ENCODE data around the gene CGB8.
"Not testable (repeated sequence)": the region's sequence is repeated elsewhere in the genome, so short reads cannot be mapped to it uniquely, and the experiment has no call there.

CGB8 gene

DNA sequence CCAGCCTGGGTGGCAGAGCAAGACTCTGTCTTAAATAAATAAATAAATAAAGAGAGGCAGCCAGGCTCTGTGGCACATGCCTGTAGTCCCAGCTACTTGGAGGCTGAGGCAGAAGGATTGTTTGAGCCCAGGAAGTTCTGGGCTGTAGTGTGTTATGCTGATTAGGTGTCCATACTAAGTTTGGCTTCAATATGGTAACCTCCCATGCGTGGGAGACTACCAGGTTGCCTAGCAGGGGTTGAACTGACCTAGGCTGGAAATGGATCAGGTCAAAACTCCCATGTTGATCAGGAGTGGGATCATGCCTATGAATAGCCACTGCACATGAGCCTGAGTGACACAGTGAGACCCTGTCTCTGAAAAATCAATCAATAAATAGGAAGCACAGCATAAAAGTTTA is 32.4 kb upstream of the CGB8 start:
- H3F3A ChIP-seq (ENCODE audit: insufficient read depth, low read length) = no peaks in the 10 kb centered on the region
- no peak for DNase-seq
- no peaks in the 10 kb centered on the region for H3K4me1 ChIP-seq (ENCODE audit: low read length)
- H3K4me3 ChIP-seq (ENCODE audit: low read length) = no peak overlapping the region
- H3K27me3 ChIP-seq (replicated peaks; ENCODE audit: insufficient read depth, low read length) = no peaks in the 10 kb centered on the region
- TF ChIP-seq CTCF (IDR thresholded peaks at IDR 0.05; ENCODE audit: low read length) (no peak), EZH2phosphoT487 (IDR thresholded peaks at IDR 0.05; ENCODE audit: low read length) (no peak), EZH2 (optimal IDR thresholded peaks at IDR 0.05; ENCODE audit: low read depth, low read length) (no peak)
- H3K79me2 ChIP-seq (ENCODE audit: low read length) = peaks cover 10% of the 10 kb centered on the region
- H3K9ac ChIP-seq (ENCODE audit: low read length) = no peak overlapping the region
- no peak overlapping the region for H2AFZ ChIP-seq (ENCODE audit: low read length)
- H3K9me2 ChIP-seq (replicated peaks; ENCODE audit: insufficient read depth, low read length) = no peaks in the 10 kb centered on the region
- H3K4me2 ChIP-seq (ENCODE audit: low read depth, low read length) = no peak overlapping the region
- H4K20me1 ChIP-seq (ENCODE audit: insufficient read depth, low read length) = peaks cover 3% of the 10 kb centered on the region; the same call in 1 of the 2 replicates
- no peaks in the 10 kb centered on the region for H3K9me3 ChIP-seq (replicated peaks; ENCODE audit: insufficient read depth, low read length)
- H3K36me3 ChIP-seq (replicated peaks; ENCODE audit: insufficient read depth, low read length) = no peaks in the 10 kb centered on the region
- no peak overlapping the region for H3K27ac ChIP-seq (ENCODE audit: low read length)

GRCh38 chr19:49080392-49080791 is 31.5 kb upstream of the CGB8 start:
- no peak for TF ChIP-seq EZH2phosphoT487 (IDR thresholded peaks at IDR 0.05; ENCODE audit: low read length)
- no peak for TF ChIP-seq CTCF (IDR thresholded peaks at IDR 0.05; ENCODE audit: low read length)
- no peak for TF ChIP-seq EZH2 (optimal IDR thresholded peaks at IDR 0.05; ENCODE audit: low read depth, low read length)
- no peak overlapping the region for H3K4me3 ChIP-seq (ENCODE audit: low read length)
- no peak overlapping the region for H3K27ac ChIP-seq (ENCODE audit: low read length)

GRCh38 chr19:49074869-49075268 is 26.0 kb upstream of the CGB8 start:
- not testable (repeated sequence) for H2AFZ ChIP-seq (ENCODE audit: low read length); H3K9me2 ChIP-seq (replicated peaks; ENCODE audit: insufficient read depth, low read length); H3F3A ChIP-seq (ENCODE audit: insufficient read depth, low read length); H3K4me1 ChIP-seq (ENCODE audit: low read length); H3K4me2 ChIP-seq (ENCODE audit: low read depth, low read length); H3K79me2 ChIP-seq (ENCODE audit: low read length); H3K27ac ChIP-seq (ENCODE audit: low read length); H4K20me1 ChIP-seq (ENCODE audit: insufficient read depth, low read length); H3K9ac ChIP-seq (ENCODE audit: low read length); H3K36me3 ChIP-seq (replicated peaks; ENCODE audit: insufficient read depth, low read length); H3K9me3 ChIP-seq (replicated peaks; ENCODE audit: insufficient read depth, low read length); H3K4me3 ChIP-seq (ENCODE audit: low read length)
- peaks cover 24% of the 10 kb centered on the region for H3K27me3 ChIP-seq (replicated peaks; ENCODE audit: insufficient read depth, low read length)
- DNase-seq = peak; percentile 25
- TF ChIP-seq CTCF (IDR thresholded peaks at IDR 0.05; ENCODE audit: low read length) = peak; percentile 37

More at GRCh38 chr19:49080392-49080791, 31.5 kb upstream of the CGB8 start:
- Histone ChIP-seq H3K4me2 (ENCODE audit: low read depth, low read length) (no peak overlapping the region), H3F3A (ENCODE audit: insufficient read depth, low read length) (no peaks in the 10 kb centered on the region), H4K20me1 (ENCODE audit: insufficient read depth, low read length) (no peaks in the 10 kb centered on the region), H3K4me1 (ENCODE audit: low read length) (no peaks in the 10 kb centered on the region), H3K79me2 (ENCODE audit: low read length) (peaks cover 1% of the 10 kb centered on the region), H2AFZ (ENCODE audit: low read length) (no peak overlapping the region), H3K9me2 (replicated peaks; ENCODE audit: insufficient read depth, low read length) (no peaks in the 10 kb centered on the region), H3K27me3 (replicated peaks; ENCODE audit: insufficient read depth, low read length) (no peaks in the 10 kb centered on the region), H3K36me3 (replicated peaks; ENCODE audit: insufficient read depth, low read length) (no peaks in the 10 kb centered on the region), H3K9ac (ENCODE audit: low read length) (no peak overlapping the region), H3K9me3 (replicated peaks; ENCODE audit: insufficient read depth, low read length) (no peaks in the 10 kb centered on the region)
- DNase-seq = no peak
